ENCODE data around the gene OR5K1. TPM values are rescaled to one million over a fixed set of nuclear protein-coding genes. Genes with fewer than 3 reads are reported as not detected.

Gene OR5K1
- total RNA-seq, 1 donor from 2014 or later, result not detected

DNA sequence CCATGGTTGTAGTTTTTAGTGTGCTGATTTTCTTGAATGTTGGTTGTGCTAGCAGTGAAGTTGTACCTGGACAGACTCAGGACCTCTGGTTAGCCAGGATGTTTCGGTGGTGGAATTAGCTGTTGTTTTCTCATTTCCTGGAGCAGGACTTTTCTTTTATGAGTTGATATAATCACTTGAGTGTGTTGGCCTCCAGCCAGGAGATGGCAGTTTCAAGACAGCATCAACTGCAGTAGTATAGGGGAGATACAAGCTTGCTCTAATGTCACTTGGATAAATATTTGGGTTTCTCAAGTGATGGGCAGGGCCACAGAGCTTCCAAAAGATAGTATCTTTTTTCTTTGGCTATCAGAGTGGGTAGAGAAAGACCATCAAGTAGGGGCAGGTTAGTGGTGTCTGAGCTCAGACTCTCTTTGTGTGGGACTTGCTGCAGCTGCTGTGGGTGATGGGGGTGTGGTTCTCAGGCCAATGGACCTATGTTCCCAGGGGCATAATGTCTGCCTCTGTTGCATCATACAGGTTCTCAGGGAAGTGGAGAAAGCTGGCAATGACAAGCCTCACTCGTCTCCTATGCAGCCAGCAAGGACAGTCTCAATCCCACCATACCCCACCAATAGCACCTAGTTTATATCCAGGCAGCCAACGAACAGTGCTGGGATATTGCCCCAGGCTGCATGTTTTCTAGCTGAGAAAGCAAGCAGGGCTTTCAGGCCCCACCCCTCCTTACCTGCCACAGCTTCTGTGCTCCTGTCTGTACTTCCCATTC lies 19.9 kb downstream of the OR5K1 start:
- Histone ChIP-seq H3K9me3 (peaks cover 30% of the 10 kb centered on the region), H3K4me1 (no peaks in the 10 kb centered on the region), H3K36me3 (no peaks in the 10 kb centered on the region), H3K4me3 (no peak overlapping the region), H3K27ac (no peak overlapping the region), H3K27me3 (ENCODE audit: low read depth) (no peaks in the 10 kb centered on the region)
- TF ChIP-seq, protein P1, sequence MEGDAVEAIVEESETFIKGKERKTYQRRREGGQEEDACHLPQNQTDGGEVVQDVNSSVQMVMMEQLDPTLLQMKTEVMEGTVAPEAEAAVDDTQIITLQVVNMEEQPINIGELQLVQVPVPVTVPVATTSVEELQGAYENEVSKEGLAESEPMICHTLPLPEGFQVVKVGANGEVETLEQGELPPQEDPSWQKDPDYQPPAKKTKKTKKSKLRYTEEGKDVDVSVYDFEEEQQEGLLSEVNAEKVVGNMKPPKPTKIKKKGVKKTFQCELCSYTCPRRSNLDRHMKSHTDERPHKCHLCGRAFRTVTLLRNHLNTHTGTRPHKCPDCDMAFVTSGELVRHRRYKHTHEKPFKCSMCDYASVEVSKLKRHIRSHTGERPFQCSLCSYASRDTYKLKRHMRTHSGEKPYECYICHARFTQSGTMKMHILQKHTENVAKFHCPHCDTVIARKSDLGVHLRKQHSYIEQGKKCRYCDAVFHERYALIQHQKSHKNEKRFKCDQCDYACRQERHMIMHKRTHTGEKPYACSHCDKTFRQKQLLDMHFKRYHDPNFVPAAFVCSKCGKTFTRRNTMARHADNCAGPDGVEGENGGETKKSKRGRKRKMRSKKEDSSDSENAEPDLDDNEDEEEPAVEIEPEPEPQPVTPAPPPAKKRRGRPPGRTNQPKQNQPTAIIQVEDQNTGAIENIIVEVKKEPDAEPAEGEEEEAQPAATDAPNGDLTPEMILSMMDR (IDR thresholded peaks at IDR 0.05), result no peak
- intact Hi-C loops (cut with DNase I), result no loop called here
- no peak for ATAC-seq
- DNase-seq, result no peak

DNA sequence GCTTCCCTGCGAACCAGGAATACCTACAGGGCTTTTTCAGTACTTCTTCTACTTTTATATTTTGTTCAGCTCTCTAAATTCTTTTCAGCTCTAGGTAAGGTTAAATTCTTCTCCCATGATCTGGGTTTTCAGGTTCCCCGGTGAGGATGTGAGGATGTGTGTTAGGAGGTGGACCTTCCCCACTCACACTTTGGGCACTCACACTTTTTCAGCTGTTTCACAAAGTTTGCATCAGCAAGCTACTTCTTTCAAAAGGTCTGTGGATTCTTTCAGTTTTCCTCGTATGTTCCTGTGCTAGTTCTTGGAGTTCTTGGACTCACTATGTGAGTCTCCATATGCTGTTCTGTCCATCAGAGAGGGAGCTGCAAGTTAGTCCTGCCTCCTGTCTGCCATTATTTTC lies 20.6 kb downstream of the OR5K1 start:
- H3K36me3 ChIP-seq, result no peaks in the 10 kb centered on the region
- no peaks in the 10 kb centered on the region for H3K27me3 ChIP-seq (ENCODE audit: low read depth)
- intact Hi-C loops (cut with DNase I), result no loop called here
- no peak for ATAC-seq
- TF ChIP-seq, protein P1 (IDR thresholded peaks at IDR 0.05), result no peak
- no peak for DNase-seq
- H3K4me3 ChIP-seq, result no peak overlapping the region
- peaks cover 30% of the 10 kb centered on the region for H3K9me3 ChIP-seq
- H3K4me1 ChIP-seq, result no peaks in the 10 kb centered on the region
- H3K27ac ChIP-seq, result no peak overlapping the region

DNA sequence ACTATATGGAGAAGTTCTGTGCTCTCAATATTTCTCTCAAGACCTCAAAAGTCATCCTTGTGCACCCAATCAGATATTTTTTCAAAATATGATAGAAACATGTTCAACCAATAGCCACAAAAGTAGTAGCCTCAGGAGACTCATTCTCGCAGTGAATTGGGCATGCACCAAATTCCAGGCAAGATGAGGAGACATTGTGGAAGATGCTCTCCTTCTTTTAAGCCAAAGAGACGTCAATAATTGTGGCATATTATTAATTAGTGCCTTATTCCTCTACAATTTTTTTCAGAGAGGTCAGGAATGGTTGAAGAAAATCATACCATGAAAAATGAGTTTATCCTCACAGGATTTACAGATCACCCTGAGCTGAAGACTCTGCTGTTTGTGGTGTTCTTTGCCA lies 34.4 kb downstream of the OR5K1 start, which contains the start of gene OR5K2:
Gene OR5K2, plus strand, starts transcription at position 301 of the 400 bp plus-strand sequence. Its CDS starts 0 bp downstream, at position 301.
- TF ChIP-seq, protein P1 (IDR thresholded peaks at IDR 0.05), result no peak
- Histone ChIP-seq H3K4me3 (no peak within 1 kb of the TSS), H3K27ac (no peak within 1 kb of the TSS), H3K4me1 (no peaks in the 10 kb centered on the region), H3K27me3 (ENCODE audit: low read depth) (no peaks in the 10 kb centered on the region), H3K9me3 (no peaks in the 10 kb centered on the region), H3K36me3 (no peaks in the 10 kb centered on the region)
- intact Hi-C loops (cut with DNase I), result no loop called here
- DNase-seq (no peak), ATAC-seq (no peak)

DNA sequence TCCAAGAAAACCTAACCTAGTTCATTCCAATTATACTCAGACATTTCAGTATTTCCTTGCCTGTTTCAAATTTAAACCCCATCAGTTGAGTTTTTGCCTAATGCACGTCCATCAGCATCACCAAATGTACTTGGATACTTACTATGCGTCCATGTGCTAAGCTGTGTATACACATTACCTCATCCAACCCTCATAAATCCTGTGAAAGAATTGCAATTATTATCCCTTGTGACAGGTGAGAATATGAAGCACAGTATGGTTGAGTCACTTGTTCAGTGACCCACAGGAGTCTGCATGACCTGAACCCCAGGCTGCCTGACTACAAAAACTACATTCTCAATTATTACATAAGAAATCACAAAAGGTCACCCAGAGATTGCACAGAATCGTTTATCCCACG lies 37.0 kb downstream of the OR5K1 start:
- Histone ChIP-seq H3K9me3 (no peaks in the 10 kb centered on the region), H3K4me1 (no peaks in the 10 kb centered on the region), H3K27me3 (ENCODE audit: low read depth) (no peaks in the 10 kb centered on the region), H3K36me3 (no peaks in the 10 kb centered on the region), H3K4me3 (no peak overlapping the region), H3K27ac (no peak overlapping the region)
- DNase-seq, result no peak
- intact Hi-C loops (cut with DNase I), result no loop called here
- TF ChIP-seq, protein P1 (IDR thresholded peaks at IDR 0.05), result no peak
- no peak for ATAC-seq

DNA sequence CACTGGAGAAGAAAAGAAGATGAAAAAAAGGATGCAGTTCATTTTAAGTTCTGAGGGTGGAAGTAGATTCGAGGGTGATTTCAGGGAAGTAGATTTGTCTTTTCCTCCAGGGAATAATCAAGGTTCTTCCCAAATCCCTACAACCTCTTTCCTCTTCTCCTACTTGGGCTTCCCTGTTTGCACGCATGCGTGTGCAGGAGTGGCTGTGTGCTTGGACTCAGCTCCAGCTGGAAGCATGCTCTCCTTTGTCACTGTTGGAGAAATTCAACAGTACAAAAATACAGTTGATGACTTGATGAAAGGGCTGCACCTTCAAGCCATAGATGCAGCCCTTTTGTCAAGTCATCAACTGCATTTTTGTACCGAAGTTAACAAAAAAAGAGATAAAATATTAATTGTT lies 38.3 kb downstream of the OR5K1 start:
- intact Hi-C loops (cut with DNase I), result no loop called here
- H3K27me3 ChIP-seq (ENCODE audit: low read depth), result no peaks in the 10 kb centered on the region
- TF ChIP-seq, protein P1 (IDR thresholded peaks at IDR 0.05), result no peak

More for the DNA sequence above, 38.3 kb downstream of the OR5K1 start:
- Histone ChIP-seq H3K9me3 (no peaks in the 10 kb centered on the region), H3K27ac (no peak overlapping the region), H3K36me3 (no peaks in the 10 kb centered on the region), H3K4me1 (no peaks in the 10 kb centered on the region), H3K4me3 (no peak overlapping the region)
- DNase-seq (no peak), ATAC-seq (no peak)

All from lower lobe of right lung (tissue), 2 donors.